OCI-LY7 (cell line): ENCODE results near the gene SMCHD1. TPM values are rescaled to one million over a fixed set of nuclear protein-coding genes. Genes with fewer than 3 reads are reported as not detected.
"Not testable (repeated sequence)": the region's sequence is repeated elsewhere in the genome, so short reads cannot be mapped to it uniquely, and the experiment has no call there.

ENCODE experiments used
- BruUV-seq: library from RNA; stranded (reverse); fragments of 400-500 nt; replicated peaks from 2 replicates; lab custom pipeline; 2021; lab: Mats Ljungman, UMichigan
- CTCF ChIA-PET: fragments of 300-600 bp; sonication (Branson Sonifier 250); formaldehyde crosslinking; loops from one replicate; lab custom pipeline; 2022; ENCODE audit warnings: antibody characterized with exemption; ENCODE audit not compliant: unreplicated experiment; lab: Charles Lee
- POLR2A ChIA-PET: fragments of 300-600 bp; sonication (Branson Sonifier 250); formaldehyde crosslinking; loops from one replicate; lab custom pipeline; 2022; ENCODE audit warnings: antibody characterized with exemption; lab: Charles Lee
- DNase-seq: peaks from one replicate; pipeline ENCODE4 v3.0.0-alpha.2; 2015; ENCODE audit warnings: low spot score
- H2AFZ ChIP-seq: fragments of 200-600 bp; sonication (generic), shearing (Covaris generic); 2 replicates; pipeline ENCODE4 v1.6.1; 2014; ENCODE audit warnings: mild to moderate bottlenecking, antibody characterized with exemption, low read length, moderate library complexity
- H3K27ac ChIP-seq: fragments of 200-600 bp; sonication (generic); 2 replicates; pipeline ENCODE4 v1.5.1; 2014; ENCODE audit warnings: mixed run types, low read depth, mild to moderate bottlenecking, moderate library complexity, low read length, inconsistent platforms; ENCODE audit not compliant: poor library complexity, severe bottlenecking
- H3K36me3 ChIP-seq: fragments of 200-600 bp; sonication (generic); 2 replicates; pipeline ENCODE4 v1.6.1; 2014; ENCODE audit warnings: mild to moderate bottlenecking, antibody characterized with exemption, low read length, moderate library complexity, mixed read lengths; ENCODE audit not compliant: insufficient read depth
- H3K4me1 ChIP-seq: fragments of 200-600 bp; sonication (generic); 2 replicates; pipeline ENCODE4 v1.5.1; 2014; ENCODE audit warnings: mild to moderate bottlenecking, low read length; ENCODE audit not compliant: insufficient read depth, poor library complexity, severe bottlenecking
- H3K4me2 ChIP-seq: fragments of 200-600 bp; sonication (generic); 2 replicates; pipeline ENCODE4 v1.6.1; 2014; ENCODE audit warnings: mild to moderate bottlenecking, low read length
- H3K4me3 ChIP-seq: fragments of 200-600 bp; sonication (generic); 2 replicates; pipeline ENCODE4 v1.5.1; 2014; ENCODE audit warnings: mild to moderate bottlenecking, low read depth, low read length; ENCODE audit not compliant: poor library complexity, severe bottlenecking
- H3K79me2 ChIP-seq: fragments of 200-600 bp; sonication (generic); 2 replicates; pipeline ENCODE4 v1.6.1; 2016; ENCODE audit warnings: low read depth, mild to moderate bottlenecking, low read length, moderate library complexity, mixed read lengths; ENCODE audit not compliant: insufficient read depth
- H3K9me2 ChIP-seq: fragments of 200-600 bp; sonication (generic); 2 replicates; pipeline ENCODE4 v1.6.1; 2016; ENCODE audit warnings: mild to moderate bottlenecking, low read length, mixed read lengths; ENCODE audit not compliant: insufficient read depth
- H3K9me3 ChIP-seq: fragments of 200-600 bp; sonication (generic); 2 replicates; pipeline ENCODE4 v1.6.1; 2014; ENCODE audit warnings: mild to moderate bottlenecking, mixed run types, low read length, mixed read lengths
- H4K20me1 ChIP-seq: fragments of 200-600 bp; sonication (generic); 2 replicates; pipeline ENCODE4 v1.6.1; 2014; ENCODE audit warnings: mild to moderate bottlenecking, antibody characterized with exemption, low read length, moderate library complexity, mixed read lengths; ENCODE audit not compliant: insufficient read depth
- EZH2phosphoT487 ChIP-seq: fragments of 200-600 bp; sonication (generic); IDR thresholded peaks from 2 replicates; pipeline ENCODE4 v1.6.1; 2018; ENCODE audit warnings: low read depth, borderline replicate concordance, mild to moderate bottlenecking, mixed run types, antibody characterized with exemption, low read length, moderate library complexity, mixed read lengths
- intact Hi-C: fragments of 100-400 bp; cut with micrococcal nuclease; formaldehyde crosslinking; loops from one replicate; pipeline ENCODE4 v1.10.0; 2022; ENCODE audit not compliant: unreplicated experiment
- total RNA-seq, 2 experiments: library from RNA; depleted of rRNA in 1 of 2; stranded (reverse); fragments of >200 nt in 1 of 2; shearing (Covaris generic) in 1 of 2; gene quantifications; 2 replicates each; pipeline ENCODE4 v1.2.3, GENCODE V29; 2014 to 2022
- TF ChIP-seq, protein P1 (sequence below): fragments of 200-600 bp; sonication (generic); conservative IDR thresholded peaks from 2 replicates; pipeline ENCODE4 v1.5.1; 2014; ENCODE audit warnings: mild to moderate bottlenecking, antibody characterized with exemption, low read length, moderate library complexity, mixed read lengths

Gene SMCHD1
- total RNA-seq, 2 experiments from 2014 or later = 114 to 140 TPM

DNA sequence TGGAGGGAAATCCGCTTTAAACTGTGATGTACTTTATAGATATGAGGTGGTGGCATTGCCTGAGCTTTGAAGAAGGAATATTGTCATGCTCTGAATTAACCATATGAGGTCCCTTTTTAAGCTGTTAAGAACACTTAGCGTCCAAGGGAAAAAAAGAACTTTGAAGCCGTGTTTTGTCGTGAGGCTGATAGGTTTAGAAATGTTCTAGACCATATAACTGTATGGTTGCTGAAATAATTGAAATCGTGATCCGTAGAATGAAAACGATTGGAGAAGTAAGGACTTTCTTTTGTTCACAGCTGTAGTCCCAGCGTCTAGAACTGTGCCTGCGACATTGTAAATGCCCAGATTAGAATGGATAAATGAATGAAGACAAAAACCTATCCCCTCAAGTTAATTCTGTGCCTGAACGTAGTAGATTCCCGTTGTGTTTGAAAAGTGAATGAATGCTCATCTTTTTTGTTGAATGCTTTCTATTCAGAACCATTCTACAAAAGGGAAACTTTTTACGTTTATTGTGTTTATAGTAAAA lies 1.5 kb downstream of the SMCHD1 start:
- Histone ChIP-seq H4K20me1 (peaks cover 17% of the 10 kb centered on the region; the same call in 1 of the 2 replicates), H3K79me2 (peaks cover 67% of the 10 kb centered on the region), H3K4me1 (peaks cover 35% of the 10 kb centered on the region), H2AFZ (no peak overlapping the region), H3K9me2 (no peaks in the 10 kb centered on the region), H3K4me2 (peak overlapping the region; percentile 73), H3K9me3 (peaks cover 5% of the 10 kb centered on the region; the same call in 1 of the 2 replicates), H3K4me3 (peak overlapping the region; percentile 97), H3K36me3 (peaks cover 50% of the 10 kb centered on the region), H3K27ac (peak overlapping the region; percentile 88)
- POLR2A ChIA-PET = interaction anchor here (0.5 to 4.0 kb wide), 17 partner anchors 7 to 84 kb away, joined by 3 to 29 read pairs (median 5); no protein-coding TSS in a partner anchor
- TF ChIP-seq, protein P1, sequence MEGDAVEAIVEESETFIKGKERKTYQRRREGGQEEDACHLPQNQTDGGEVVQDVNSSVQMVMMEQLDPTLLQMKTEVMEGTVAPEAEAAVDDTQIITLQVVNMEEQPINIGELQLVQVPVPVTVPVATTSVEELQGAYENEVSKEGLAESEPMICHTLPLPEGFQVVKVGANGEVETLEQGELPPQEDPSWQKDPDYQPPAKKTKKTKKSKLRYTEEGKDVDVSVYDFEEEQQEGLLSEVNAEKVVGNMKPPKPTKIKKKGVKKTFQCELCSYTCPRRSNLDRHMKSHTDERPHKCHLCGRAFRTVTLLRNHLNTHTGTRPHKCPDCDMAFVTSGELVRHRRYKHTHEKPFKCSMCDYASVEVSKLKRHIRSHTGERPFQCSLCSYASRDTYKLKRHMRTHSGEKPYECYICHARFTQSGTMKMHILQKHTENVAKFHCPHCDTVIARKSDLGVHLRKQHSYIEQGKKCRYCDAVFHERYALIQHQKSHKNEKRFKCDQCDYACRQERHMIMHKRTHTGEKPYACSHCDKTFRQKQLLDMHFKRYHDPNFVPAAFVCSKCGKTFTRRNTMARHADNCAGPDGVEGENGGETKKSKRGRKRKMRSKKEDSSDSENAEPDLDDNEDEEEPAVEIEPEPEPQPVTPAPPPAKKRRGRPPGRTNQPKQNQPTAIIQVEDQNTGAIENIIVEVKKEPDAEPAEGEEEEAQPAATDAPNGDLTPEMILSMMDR = no peak
- no peak for TF ChIP-seq EZH2phosphoT487
- BruUV-seq = TSS peak; percentile 55
- intact Hi-C loops = loop anchor here (2.0 to 10.0 kb wide), 5 partner anchors 30 to 938 kb away; partner anchors contain the start of gene MYL12B
- DNase-seq = no peak
- CTCF ChIA-PET = interaction anchor here (0.6 kb wide), 1 partner anchor 82 kb away, joined by 4 read pairs; no protein-coding TSS in a partner anchor

DNA sequence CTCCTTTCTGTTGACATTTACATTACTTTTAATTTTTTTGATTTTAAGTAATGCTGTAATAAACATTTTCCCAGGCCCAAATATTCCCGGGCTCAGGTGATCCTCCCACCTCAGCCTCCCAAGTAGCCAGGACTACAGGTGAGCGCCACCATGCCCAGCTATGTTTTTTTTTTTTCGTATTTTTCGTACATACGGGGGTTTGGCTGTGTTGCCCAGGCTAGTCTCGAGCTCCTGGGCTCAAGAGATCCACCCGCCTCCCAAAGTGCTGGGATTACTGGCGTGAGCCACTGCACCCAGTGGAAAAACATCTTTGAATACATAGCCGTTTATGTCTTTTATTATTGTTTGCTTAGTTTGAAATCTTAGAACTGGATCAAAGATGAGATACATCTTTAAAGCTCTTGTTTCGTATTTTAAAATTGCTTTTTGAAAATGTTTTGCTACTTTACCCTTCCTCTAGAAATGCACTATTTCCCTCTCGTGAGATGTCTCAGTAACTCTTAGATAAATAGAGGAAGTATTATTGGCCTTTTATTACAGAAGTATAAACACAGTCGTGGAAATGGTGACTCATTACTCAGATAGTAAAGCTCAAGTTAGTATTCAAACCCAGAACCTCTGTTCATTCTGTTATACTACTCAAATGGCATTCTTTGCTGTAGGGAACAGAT lies 2.4 kb downstream of the SMCHD1 start:
- no peak overlapping the region for H2AFZ ChIP-seq
- peaks cover 31% of the 10 kb centered on the region for H3K4me1 ChIP-seq
- CTCF ChIA-PET = interaction anchor here (0.6 to 0.7 kb wide), 2 partner anchors 11 to 83 kb away, joined by 3 to 4 read pairs; no protein-coding TSS in a partner anchor
- H3K9me2 ChIP-seq = no peaks in the 10 kb centered on the region
- peaks cover 76% of the 10 kb centered on the region for H3K79me2 ChIP-seq
- peaks cover 58% of the 10 kb centered on the region for H3K36me3 ChIP-seq
- H3K4me2 ChIP-seq = peak overlapping the region; percentile 73
- peaks cover 5% of the 10 kb centered on the region; the same call in 1 of the 2 replicates for H3K9me3 ChIP-seq
- H3K4me3 ChIP-seq = peak overlapping the region; percentile 97
- peak overlapping the region; percentile 14 for H3K27ac ChIP-seq
- POLR2A ChIA-PET = interaction anchor here (0.7 to 4.0 kb wide), 9 partner anchors 15 to 335 kb away, joined by 3 to 29 read pairs (median 6); no protein-coding TSS in a partner anchor
- intact Hi-C loops = loop anchor here (2.0 to 10.0 kb wide), 5 partner anchors 29 to 937 kb away; partner anchors contain the start of gene MYL12B
- DNase-seq = peak; percentile 66
- no TSS peak for BruUV-seq
- peaks cover 17% of the 10 kb centered on the region; the same call in 1 of the 2 replicates for H4K20me1 ChIP-seq
- TF ChIP-seq EZH2phosphoT487 = no peak
- TF ChIP-seq, protein P1 = no peak

DNA sequence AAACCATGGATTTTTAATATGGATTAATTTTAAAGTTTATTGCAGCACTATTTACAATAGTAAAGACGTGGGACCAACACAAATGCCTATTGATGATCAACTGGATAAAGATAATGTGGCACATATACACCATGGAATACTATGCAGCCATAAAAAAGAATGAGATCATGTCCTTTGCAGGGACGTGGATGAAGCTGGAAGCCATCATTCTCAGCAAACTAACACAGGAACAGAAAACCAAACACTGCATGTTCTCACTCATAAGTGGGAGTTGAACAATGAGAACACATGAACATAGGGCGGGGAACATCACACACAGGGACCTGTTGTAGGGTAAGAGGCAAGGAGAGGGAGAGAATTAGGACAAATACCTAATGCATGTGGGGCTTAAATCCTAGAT lies 5.3 kb downstream of the SMCHD1 start:
- H3K4me2 ChIP-seq, H3K4me3 ChIP-seq, intact Hi-C loops, H3K27ac ChIP-seq, H3K9me2 ChIP-seq, POLR2A ChIA-PET, DNase-seq, H2AFZ ChIP-seq, BruUV-seq, CTCF ChIA-PET: not testable (repeated sequence)
- peaks cover 25% of the 10 kb centered on the region; the same call in 1 of the 2 replicates for H4K20me1 ChIP-seq
- H3K4me1 ChIP-seq = peaks cover 13% of the 10 kb centered on the region
- H3K79me2 ChIP-seq = peaks cover 99% of the 10 kb centered on the region
- peaks cover 86% of the 10 kb centered on the region for H3K36me3 ChIP-seq
- peaks cover 21% of the 10 kb centered on the region; the same call in 1 of the 2 replicates for H3K9me3 ChIP-seq

DNA sequence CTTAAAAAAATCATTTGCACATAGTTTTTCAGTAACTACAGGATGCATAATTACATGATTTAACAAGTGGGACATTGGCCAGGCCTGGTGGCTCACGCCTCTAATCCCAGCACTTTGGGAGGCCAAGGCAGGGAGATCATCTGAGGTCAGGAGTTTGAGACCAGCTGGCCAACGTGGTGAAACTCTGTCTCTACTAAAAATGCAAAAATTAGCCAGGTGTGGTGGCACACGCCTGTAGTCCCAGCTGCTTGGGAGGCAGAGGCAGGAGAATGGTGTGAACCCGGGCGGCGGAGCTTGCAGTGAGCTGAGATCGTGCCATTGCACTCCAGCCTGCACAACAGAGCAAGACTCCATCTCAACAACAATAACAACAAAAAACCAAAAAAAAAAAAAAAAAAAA lies 6.8 kb downstream of the SMCHD1 start:
- H2AFZ ChIP-seq, POLR2A ChIA-PET, H3K9me2 ChIP-seq, BruUV-seq, CTCF ChIA-PET, H3K4me3 ChIP-seq, DNase-seq, H3K4me2 ChIP-seq, intact Hi-C loops, H3K27ac ChIP-seq: not testable (repeated sequence)
- H3K4me1 ChIP-seq = peaks cover 13% of the 10 kb centered on the region
- peaks cover 18% of the 10 kb centered on the region; the same call in 1 of the 2 replicates for H4K20me1 ChIP-seq
- peaks cover 99% of the 10 kb centered on the region for H3K79me2 ChIP-seq
- H3K9me3 ChIP-seq = peaks cover 21% of the 10 kb centered on the region; the same call in 1 of the 2 replicates
- H3K36me3 ChIP-seq = peaks cover 90% of the 10 kb centered on the region
